Nephron progenitor cell (in vitro differentiated cells): ENCODE data around the gene WDR48.
A peak's percentile ranks its signal among the peaks of the same experiment; 100 is the strongest.

ENCODE experiments used
- DNase-seq: peaks from one replicate; pipeline ENCODE4 v3.0.0; 2021
- H3K27ac Mint-ChIP-seq: 2 replicates; pipeline ENCODE4 v1.8.0; 2021; ENCODE audit warnings: mild to moderate bottlenecking, moderate library complexity, mixed read lengths
- H3K27me3 Mint-ChIP-seq: 2 replicates; pipeline ENCODE4 v1.8.0; 2021; ENCODE audit warnings: mild to moderate bottlenecking, low read depth, mixed read lengths; ENCODE audit not compliant: poor library complexity
- H3K36me3 Mint-ChIP-seq: 2 replicates; pipeline ENCODE4 v1.8.0; 2021; ENCODE audit warnings: low read depth, mixed read lengths
- H3K4me1 Mint-ChIP-seq: 2 replicates; pipeline ENCODE4 v1.8.0; 2021; ENCODE audit warnings: mixed read lengths
- H3K4me3 Mint-ChIP-seq: 2 replicates; pipeline ENCODE4 v1.8.0; 2021; ENCODE audit warnings: mild to moderate bottlenecking, moderate library complexity, mixed read lengths
- H3K9me3 Mint-ChIP-seq: 2 replicates; pipeline ENCODE4 v1.8.0; 2021; ENCODE audit warnings: mild to moderate bottlenecking, moderate library complexity, mixed read lengths
- TF ChIP-seq, protein P1 (sequence below): fragments of 200-600 bp; sonication (generic); IDR thresholded peaks from 2 replicates; pipeline ENCODE4 v1.5.0; 2021; ENCODE audit warnings: antibody characterized with exemption

The WDR48 gene

DNA sequence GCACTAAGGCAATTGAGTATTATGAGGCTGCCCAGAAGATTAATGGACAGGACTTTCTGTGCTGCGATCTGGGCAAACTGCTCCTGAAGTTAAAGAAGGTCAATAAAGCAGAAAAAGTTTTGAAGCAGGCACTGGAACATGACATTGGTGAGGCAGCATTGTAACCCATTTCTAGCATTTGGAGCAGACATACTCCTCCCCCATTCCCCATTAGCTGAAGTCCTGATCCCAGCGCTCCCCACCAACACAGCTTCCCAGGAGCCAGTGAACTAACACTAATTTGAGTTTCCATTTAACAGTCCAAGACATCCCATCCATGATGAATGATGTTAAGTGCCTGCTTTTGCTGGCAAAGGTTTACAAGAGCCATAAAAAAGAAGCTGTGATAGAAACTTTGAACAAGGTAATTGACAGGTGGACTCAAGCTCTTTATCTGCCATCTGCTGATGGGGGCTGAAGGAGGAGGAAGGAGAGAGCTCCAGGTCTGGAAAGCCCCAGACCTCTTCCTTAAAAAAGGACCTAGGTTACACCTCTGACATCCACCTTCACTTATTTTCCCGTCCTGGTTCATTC is 79.0 kb downstream of the WDR48 start:
- H3K9me3 Mint-ChIP-seq, result no peaks in the 10 kb centered on the region
- peaks cover 10% of the 10 kb centered on the region for H3K36me3 Mint-ChIP-seq
- no peak overlapping the region for H3K4me3 Mint-ChIP-seq
- no peak for DNase-seq
- H3K27me3 Mint-ChIP-seq, result no peaks in the 10 kb centered on the region
- TF ChIP-seq, protein P1, sequence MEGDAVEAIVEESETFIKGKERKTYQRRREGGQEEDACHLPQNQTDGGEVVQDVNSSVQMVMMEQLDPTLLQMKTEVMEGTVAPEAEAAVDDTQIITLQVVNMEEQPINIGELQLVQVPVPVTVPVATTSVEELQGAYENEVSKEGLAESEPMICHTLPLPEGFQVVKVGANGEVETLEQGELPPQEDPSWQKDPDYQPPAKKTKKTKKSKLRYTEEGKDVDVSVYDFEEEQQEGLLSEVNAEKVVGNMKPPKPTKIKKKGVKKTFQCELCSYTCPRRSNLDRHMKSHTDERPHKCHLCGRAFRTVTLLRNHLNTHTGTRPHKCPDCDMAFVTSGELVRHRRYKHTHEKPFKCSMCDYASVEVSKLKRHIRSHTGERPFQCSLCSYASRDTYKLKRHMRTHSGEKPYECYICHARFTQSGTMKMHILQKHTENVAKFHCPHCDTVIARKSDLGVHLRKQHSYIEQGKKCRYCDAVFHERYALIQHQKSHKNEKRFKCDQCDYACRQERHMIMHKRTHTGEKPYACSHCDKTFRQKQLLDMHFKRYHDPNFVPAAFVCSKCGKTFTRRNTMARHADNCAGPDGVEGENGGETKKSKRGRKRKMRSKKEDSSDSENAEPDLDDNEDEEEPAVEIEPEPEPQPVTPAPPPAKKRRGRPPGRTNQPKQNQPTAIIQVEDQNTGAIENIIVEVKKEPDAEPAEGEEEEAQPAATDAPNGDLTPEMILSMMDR, result no peak
- H3K4me1 Mint-ChIP-seq, result peaks cover 39% of the 10 kb centered on the region
- H3K27ac Mint-ChIP-seq, result peak overlapping the region; percentile 39

DNA sequence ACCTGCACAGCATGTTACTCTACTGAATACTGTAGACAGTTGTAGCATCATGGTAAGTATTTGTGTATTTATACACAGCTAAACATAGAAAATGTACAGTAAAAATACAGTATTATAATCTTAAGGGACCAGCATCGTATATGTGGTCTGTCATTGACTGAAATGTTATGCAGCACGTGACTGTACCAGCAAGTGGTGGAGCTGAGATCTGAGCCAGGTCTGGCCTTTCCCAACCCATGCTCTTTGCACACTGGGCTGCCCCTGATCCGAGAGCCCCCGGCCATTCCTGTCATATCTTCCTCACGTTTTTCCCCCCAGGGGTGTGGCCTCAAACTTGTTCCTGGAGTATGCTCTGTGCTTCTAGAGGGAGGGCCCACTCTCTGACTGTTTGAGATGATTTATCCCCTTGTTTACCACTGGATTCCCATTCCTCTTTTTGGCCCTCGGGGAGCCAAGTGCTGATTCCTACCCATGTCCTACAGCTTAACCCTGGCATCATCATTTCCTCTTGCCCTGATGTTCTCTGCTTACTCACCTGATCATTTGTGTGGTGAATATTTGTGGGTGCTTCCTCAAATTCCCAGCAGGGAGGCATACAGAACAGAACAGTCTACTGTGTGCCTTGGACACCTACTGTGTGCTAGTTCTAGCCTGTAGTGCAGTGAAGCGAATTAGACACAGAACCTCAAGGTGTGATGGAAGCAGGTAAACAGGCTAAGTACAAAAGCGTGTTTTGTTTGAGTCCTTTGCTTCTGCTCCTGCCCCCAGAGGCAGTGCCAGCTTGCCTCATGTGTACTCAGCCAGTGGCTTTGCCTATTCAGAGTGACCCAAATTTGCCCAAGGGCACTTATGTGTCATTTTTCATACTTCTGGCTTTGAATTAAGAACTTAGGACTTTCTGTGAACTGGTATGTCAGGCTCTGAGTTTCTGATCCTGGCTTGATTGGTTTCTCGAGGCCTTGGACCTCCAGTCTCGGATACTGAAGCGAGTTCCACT is 80.6 kb downstream of the WDR48 start:
- H3K4me1 Mint-ChIP-seq, result peaks cover 27% of the 10 kb centered on the region
- H3K27me3 Mint-ChIP-seq, result no peaks in the 10 kb centered on the region
- no peaks in the 10 kb centered on the region for H3K9me3 Mint-ChIP-seq
- no peak overlapping the region for H3K4me3 Mint-ChIP-seq
- no peak for DNase-seq
- H3K36me3 Mint-ChIP-seq, result peaks cover 10% of the 10 kb centered on the region
- H3K27ac Mint-ChIP-seq, result peak overlapping the region; percentile 77
- TF ChIP-seq, protein P1, result no peak

DNA sequence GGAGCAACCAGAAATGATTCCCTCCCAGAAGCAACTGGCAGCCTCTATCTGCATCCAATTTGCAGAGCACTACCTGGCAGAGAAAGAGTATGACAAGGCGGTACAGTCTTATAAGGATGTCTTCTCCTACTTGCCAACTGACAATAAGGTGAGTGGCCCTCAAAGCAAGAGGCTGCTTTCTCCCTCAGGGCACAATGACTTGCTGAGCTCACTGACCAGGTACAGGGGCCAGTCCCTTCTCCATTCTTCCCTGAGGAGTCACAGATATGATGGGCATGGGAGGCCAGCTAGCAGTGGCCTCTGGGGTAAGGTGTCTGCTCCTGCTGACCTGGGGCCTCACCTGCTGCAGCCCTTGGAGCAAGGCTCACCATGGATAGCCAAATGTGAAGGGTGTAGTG is 81.3 kb downstream of the WDR48 start:
- peaks cover 16% of the 10 kb centered on the region for H3K36me3 Mint-ChIP-seq
- TF ChIP-seq, protein P1, result no peak
- H3K4me3 Mint-ChIP-seq, result no peak overlapping the region
- no peak overlapping the region for H3K27ac Mint-ChIP-seq
- H3K27me3 Mint-ChIP-seq, result no peaks in the 10 kb centered on the region
- H3K4me1 Mint-ChIP-seq, result peaks cover 20% of the 10 kb centered on the region
- DNase-seq, result no peak
- H3K9me3 Mint-ChIP-seq, result no peaks in the 10 kb centered on the region

DNA sequence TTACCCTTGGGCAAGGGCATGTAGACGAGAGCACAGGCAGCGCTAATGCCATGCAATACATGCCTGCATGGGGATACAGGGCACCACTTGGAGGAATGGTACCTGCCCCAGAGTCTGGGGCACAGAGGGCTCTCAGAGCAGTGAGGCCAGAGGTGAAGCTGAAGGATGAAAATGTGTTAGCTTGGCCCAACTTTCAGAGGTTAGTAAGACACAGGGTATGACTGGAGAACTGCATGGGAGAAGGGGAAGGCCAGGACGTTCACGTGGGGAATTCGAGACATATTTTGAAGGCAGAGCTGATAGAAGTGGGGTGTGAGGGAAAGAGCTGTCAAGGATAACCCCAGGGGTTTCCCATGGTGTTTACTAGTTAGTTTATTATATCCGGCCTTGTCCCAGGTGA is 82.0 kb downstream of the WDR48 start:
- DNase-seq, result no peak
- TF ChIP-seq, protein P1, result no peak
- peaks cover 16% of the 10 kb centered on the region for H3K36me3 Mint-ChIP-seq
- no peak overlapping the region for H3K27ac Mint-ChIP-seq
- H3K4me3 Mint-ChIP-seq, result no peak overlapping the region
- peaks cover 19% of the 10 kb centered on the region for H3K4me1 Mint-ChIP-seq
- no peaks in the 10 kb centered on the region for H3K9me3 Mint-ChIP-seq
- H3K27me3 Mint-ChIP-seq, result peaks cover 3% of the 10 kb centered on the region

DNA sequence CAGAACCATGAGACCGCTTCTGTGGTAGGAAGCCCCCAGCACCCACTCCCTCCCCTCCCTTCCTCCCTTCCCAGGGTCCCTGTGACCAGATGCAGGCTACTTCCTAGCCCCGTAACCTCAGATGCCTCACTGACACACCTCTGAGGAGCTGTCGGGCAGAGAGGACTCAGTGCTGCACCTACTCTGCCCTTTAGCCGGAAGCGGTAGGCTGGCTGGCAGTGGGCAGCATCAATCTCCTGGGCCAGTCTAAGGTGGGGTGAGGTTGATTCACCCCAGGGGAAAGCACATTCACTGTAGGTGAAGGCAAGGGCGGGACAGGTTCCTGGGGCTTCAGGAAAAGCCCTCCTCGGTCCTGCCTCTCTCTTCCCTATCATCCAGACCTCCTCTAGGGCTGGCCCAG is 82.5 kb downstream of the WDR48 start:
- TF ChIP-seq, protein P1, result no peak
- no peak overlapping the region for H3K27ac Mint-ChIP-seq
- no peaks in the 10 kb centered on the region for H3K9me3 Mint-ChIP-seq
- H3K36me3 Mint-ChIP-seq, result peaks cover 16% of the 10 kb centered on the region
- DNase-seq, result no peak
- peaks cover 19% of the 10 kb centered on the region for H3K4me1 Mint-ChIP-seq
- H3K4me3 Mint-ChIP-seq, result no peak overlapping the region
- peaks cover 3% of the 10 kb centered on the region for H3K27me3 Mint-ChIP-seq
